GF-D8 (cell line): Measurements from ENCODE around the gene KLHDC7A.
"Not testable (repeated sequence)": the region's sequence is repeated elsewhere in the genome, so short reads cannot be mapped to it uniquely, and the experiment has no call there.

Experiments
- DNase-seq: peaks from one replicate; lab custom pipeline; 2025; lab: John Stamatoyannopoulos, UW

KLHDC7A gene

DNA sequence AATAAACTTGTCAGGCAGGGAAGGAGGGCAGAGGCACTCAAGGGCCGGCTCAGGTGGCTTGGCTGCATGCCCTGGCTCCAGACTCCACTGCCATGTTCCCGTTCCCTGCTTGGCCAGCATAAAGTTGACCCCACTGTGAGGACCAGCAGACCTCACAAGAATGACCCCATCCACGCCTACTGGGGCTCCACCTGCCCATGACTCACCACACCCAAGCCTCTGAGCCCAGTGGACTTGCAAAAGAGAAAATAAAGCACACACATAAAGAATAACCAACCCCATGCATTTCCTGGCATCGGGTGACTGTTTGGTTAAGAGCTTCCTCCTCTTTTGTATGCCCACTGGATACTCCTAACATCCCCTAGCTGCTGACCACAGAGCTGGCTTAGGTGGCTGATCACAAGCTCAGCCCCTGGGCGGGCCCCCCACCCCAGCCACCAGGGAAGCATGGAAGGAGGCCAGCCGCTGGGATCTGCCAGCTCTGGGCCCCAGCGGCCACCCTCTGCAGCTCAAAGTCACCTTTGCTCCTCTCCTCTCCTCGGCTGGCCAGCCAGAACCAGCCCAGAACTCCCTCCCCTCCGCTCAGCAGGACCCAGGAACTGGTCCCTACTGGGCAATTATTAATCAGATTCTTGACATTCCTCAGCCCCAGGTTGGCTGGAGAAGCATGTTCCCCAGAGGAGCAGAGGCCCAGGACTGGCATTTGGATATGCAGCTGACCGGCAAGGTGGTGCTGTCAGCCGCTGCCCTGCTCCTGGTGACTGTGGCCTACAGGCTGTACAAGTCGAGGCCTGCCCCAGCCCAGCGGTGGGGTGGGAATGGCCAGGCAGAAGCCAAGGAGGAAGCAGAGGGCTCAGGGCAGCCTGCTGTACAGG is at the start of gene KLHDC7A:
KLHDC7A (plus strand) TSS at position 616 of the 875 bp plus-strand sequence; CDS start at position 668, 52 bp downstream.
- no peak for DNase-seq

GRCh38 chr1:18434041-18434440 is 46.7 kb upstream of the KLHDC7A start:
- DNase-seq: no peak

- DNase-seq: no peak
Measured at GRCh38 chr1:18440385-18441226, 40.1 kb upstream of the KLHDC7A start.

GRCh38 chr1:18443587-18444520 is 36.9 kb upstream of the KLHDC7A start:
- no peak for DNase-seq

DNA sequence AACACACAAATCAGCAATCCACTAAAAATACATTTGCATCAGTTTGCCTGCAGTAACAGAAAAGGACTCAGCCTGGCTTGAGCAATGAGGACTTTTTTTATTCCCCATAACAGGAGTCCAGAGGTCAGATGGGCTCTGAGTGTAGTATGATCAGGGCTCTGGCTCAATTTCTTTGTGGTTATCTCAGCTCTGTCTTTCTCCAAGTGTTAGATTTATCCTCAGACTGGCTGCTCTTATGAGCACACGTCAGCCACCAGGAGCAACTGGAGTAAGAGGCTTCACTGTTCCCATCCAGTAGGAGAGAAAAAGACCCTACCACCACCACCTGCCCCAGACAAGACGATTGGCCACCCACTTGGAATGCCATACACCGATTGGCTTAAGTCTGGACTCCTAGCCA is 36.2 kb upstream of the KLHDC7A start:
- no peak for DNase-seq

DNA sequence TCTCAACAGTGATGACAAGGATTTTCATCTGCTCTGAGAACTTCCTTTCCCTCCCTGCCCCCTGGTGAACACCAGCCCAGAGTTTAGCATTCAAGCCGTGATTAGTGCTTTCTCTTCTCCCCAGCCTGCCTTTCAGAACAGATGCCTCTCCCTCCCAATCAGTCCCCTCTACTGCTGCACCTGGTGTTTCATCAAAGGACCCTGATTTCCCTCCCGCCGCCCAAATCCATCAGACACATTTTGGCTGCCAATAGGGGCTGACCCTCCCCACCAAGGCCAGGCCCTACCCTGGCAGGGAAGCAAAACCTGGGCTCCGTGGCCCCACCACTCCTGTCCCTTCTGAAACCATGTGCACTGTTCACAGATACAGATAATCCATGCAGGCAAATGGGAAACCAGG is 34.0 kb upstream of the KLHDC7A start:
- no peak for DNase-seq

GRCh38 chr1:18447509-18448220 is 33.1 kb upstream of the KLHDC7A start:
- DNase-seq: no peak

DNA sequence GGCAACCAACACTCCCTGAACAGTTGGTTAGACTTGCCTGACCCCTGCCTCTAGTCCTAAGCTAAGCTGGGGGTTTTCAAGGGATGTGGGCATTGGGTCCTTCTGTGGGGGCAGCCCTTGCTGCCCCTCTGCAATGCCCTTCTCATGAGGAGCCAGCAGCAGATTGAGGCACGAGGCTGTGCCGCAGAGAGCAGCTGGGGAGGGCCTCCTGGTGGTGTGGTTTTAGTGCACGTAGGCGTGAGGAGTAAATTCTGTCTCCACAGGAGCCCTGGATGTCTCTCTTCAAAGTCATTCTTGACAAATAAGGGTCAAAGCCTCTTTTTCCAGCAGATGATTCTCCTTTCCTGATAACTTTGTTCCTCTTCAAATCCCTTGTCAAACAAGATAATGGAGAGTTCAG is 31.8 kb upstream of the KLHDC7A start:
- DNase-seq: no peak

DNA sequence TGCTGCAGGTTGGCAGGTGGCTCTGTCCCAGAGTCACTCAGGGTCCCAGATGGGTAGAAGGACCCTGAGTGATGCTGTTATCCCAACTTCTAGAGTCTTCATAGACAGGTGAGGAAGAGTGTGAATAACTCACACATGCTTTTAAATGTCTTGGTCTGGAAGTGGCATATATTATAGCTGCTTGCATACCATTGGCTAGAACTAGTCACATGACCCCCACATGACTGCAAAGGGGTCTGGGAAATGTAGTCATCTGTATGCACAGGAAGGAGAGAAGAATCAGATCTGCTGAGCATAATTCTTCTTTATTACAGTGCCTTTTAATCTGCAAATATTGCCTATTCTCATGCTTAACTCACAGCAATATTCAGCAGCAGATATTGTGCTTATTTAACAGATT is 28.2 kb upstream of the KLHDC7A start:
- DNase-seq: no peak

GRCh38 chr1:18458133-18459092 is 22.3 kb upstream of the KLHDC7A start:
- no peak for DNase-seq

GRCh38 chr1:18461656-18462055 is 19.1 kb upstream of the KLHDC7A start:
- DNase-seq: no peak

DNA sequence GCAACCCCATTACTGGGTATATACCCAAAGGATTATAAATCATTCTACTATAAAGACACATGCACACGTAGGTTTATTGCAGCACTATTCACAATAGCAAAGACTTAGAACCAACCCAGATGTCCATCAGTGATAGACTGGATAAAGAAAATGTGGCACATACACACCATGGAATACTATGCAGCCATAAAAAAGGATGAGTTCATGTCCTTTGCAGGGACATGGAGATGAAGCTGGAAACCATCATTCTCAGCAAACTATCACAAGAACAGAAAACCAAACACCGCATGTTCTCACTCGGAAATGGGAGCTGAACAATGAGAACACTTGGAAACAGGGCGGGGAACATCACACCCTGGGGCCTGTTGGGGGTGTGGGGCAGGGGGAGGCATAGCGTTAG is 18.2 kb upstream of the KLHDC7A start:
- DNase-seq: not testable (repeated sequence)

- DNase-seq: no peak
Measured at GRCh38 chr1:18463063-18463462, 17.7 kb upstream of the KLHDC7A start.

- DNase-seq: no peak
Measured at GRCh38 chr1:18463984-18464664, 16.6 kb upstream of the KLHDC7A start.

DNA sequence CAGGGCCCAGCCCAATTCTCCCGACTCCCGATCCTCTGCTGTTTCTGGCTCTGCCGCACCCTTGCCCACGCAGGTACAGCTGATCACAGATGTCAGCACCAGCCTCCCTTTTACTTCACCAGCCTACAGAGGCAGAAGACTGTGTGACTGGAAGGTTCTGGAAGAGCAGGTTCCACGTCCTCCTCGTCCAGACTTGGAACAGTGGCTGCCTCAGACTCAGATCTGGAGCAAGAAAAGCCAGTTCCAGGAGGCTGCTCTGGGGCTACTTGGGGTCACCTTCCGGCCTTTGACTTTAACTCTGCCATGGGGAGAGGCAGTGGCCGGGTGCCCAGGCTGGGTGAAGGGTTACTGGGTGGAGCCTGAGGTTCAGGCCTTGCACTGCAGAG is 16.1 kb upstream of the KLHDC7A start:
- no peak for DNase-seq

- DNase-seq: no peak
Measured at GRCh38 chr1:18466676-18467075, 14.1 kb upstream of the KLHDC7A start.

DNA sequence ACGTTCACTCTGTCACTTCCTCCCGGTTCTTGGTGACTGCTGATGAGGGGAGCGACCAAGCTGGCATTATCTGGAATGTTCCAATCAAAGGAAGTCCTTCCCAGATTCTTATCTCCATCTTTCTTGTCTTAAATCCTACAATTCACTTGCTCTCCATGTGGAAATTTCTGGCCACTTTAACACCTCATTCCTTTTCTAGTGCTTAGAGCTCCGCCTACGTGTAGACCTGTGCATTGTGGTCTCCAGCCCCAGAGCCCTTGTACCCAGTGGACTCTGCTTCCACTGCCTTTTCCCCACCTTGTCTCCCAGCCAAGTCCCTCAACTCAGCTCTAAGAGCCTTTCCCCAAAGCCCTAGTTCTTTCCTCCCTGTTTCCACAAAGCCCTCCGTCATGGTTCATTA is 12.2 kb upstream of the KLHDC7A start:
- no peak for DNase-seq

GRCh38 chr1:18469514-18469913 is 11.2 kb upstream of the KLHDC7A start:
- DNase-seq: no peak

DNA sequence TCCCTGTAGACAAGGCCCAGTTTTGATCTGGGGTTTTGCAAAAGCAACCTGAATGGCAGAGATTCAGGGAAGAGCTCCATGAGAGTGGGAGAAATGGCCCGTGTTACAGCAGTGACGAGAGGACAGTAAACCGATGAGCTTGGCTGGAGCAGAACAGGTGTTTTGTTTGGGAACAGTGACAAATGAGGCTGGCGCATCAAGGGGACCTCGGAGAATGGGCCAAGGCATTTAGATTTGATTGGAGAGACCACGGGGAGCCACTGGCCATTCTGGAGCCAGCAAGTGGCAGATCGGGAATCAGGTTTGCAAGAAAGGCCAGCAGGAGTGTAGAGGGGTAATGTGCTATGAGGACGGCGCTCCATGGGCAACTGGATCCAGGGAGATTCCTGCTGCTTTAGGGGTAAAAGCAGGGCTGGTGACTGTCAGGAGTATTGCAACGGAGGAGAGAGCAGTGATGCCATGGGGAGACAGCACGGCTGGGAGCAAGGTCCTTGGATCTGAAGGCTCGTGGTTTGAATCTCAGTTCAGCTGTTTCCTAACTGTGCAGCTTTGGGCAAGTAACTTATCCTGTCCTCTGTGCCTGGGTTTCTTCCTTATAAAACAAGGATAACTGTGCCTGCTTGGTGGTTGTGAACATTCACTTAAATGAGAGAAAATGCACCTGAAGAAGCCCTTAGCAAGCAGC is 9.9 kb upstream of the KLHDC7A start:
- DNase-seq: no peak
